Activated CD4-positive, alpha-beta T cell treated with anti-CD3 and anti-CD28 coated beads, Interleukin-2, amount 10 ng/mL, durations not matched to agents 7 days and 5 days (primary cell): ENCODE data around the gene HACD4. TPM values are rescaled to one million over a fixed set of nuclear protein-coding genes. Genes with fewer than 3 reads are reported as not detected.

Source experiments
- CTCF ChIA-PET: fragments of 350-600 bp; sonication (Branson Sonifier 250); formaldehyde crosslinking; loops from one replicate; lab custom pipeline; 2021; ENCODE audit warnings: antibody characterized with exemption; lab: Charles Lee
- POLR2A ChIA-PET: fragments of 350-600 bp; sonication (Branson Sonifier 250); formaldehyde crosslinking; loops from one replicate; lab custom pipeline; 2021; ENCODE audit warnings: antibody characterized with exemption; lab: Charles Lee
- DNase-seq: peaks from one replicate; pipeline ENCODE4 v3.0.0-alpha.2; 2020
- H3K27ac Mint-ChIP-seq: one replicate; pipeline ENCODE4 v1.8.0; 2021; ENCODE audit warnings: mild to moderate bottlenecking, moderate library complexity, mixed read lengths
- H3K27me3 Mint-ChIP-seq: one replicate; pipeline ENCODE4 v1.8.0; 2021; ENCODE audit warnings: mixed read lengths
- H3K36me3 Mint-ChIP-seq: one replicate; pipeline ENCODE4 v1.8.0; 2021; ENCODE audit warnings: low read depth, mixed read lengths
- H3K4me1 Mint-ChIP-seq: one replicate; pipeline ENCODE4 v1.8.0; 2021; ENCODE audit warnings: mixed read lengths
- H3K4me3 Mint-ChIP-seq: one replicate; pipeline ENCODE4 v1.8.0; 2021; ENCODE audit warnings: mild to moderate bottlenecking, moderate library complexity, mixed read lengths
- H3K9me3 Mint-ChIP-seq: one replicate; pipeline ENCODE4 v1.8.0; 2021; ENCODE audit warnings: mixed read lengths
- total RNA-seq, 2 experiments: library from RNA; stranded (reverse); gene quantifications; one replicate each; pipeline ENCODE4 v1.2.3, GENCODE V29; 2021

The HACD4 gene
- total RNA-seq, 2 experiments from 2014 or later = 15.0 to 17.1 TPM

- H3K27me3 Mint-ChIP-seq = no peaks in the 10 kb centered on the region
- DNase-seq = no peak
- H3K4me1 Mint-ChIP-seq = peaks cover 11% of the 10 kb centered on the region
- no peak overlapping the region for H3K4me3 Mint-ChIP-seq
- H3K9me3 Mint-ChIP-seq = no peaks in the 10 kb centered on the region
- no peaks in the 10 kb centered on the region for H3K36me3 Mint-ChIP-seq
- no peak overlapping the region for H3K27ac Mint-ChIP-seq
- ChIA-PET CTCF (no interaction called here), POLR2A (no interaction called here)
Measured at GRCh38 chr9:21042466-21042865, 11.0 kb upstream of the HACD4 start.

- peaks cover 8% of the 10 kb centered on the region for H3K4me1 Mint-ChIP-seq
- H3K9me3 Mint-ChIP-seq = no peaks in the 10 kb centered on the region
- no peak for DNase-seq
- no peaks in the 10 kb centered on the region for H3K36me3 Mint-ChIP-seq
- POLR2A ChIA-PET = no interaction called here
- peaks cover 2% of the 10 kb centered on the region for H3K27me3 Mint-ChIP-seq
- H3K4me3 Mint-ChIP-seq = no peak overlapping the region
- CTCF ChIA-PET = interaction anchor here (0.6 kb wide), 1 partner anchor 1617 kb away, joined by 4 read pairs; no protein-coding TSS in a partner anchor
- H3K27ac Mint-ChIP-seq = peak overlapping the region; percentile 82
Measured at GRCh38 chr9:21039302-21039701, 7.9 kb upstream of the HACD4 start.

- peaks cover 2% of the 10 kb centered on the region for H3K27me3 Mint-ChIP-seq
- peaks cover 7% of the 10 kb centered on the region for H3K36me3 Mint-ChIP-seq
- peaks cover 2% of the 10 kb centered on the region for H3K9me3 Mint-ChIP-seq
- no peak overlapping the region for H3K27ac Mint-ChIP-seq
- DNase-seq = no peak
- H3K4me3 Mint-ChIP-seq = no peak overlapping the region
- CTCF ChIA-PET = interaction anchor here (0.8 kb wide), 1 partner anchor 154 kb away, joined by 3 read pairs; no protein-coding TSS in a partner anchor
- POLR2A ChIA-PET = no interaction called here
- H3K4me1 Mint-ChIP-seq = peaks cover 17% of the 10 kb centered on the region
Measured at GRCh38 chr9:21037278-21037677, 5.8 kb upstream of the HACD4 start.

GRCh38 chr9:21031808-21032183, 356 bp upstream of the HACD4 start:
- Mint-ChIP-seq H3K27me3 (peaks cover 2% of the 10 kb centered on the region), H3K27ac (peak overlapping the region; percentile 89), H3K4me1 (peaks cover 18% of the 10 kb centered on the region), H3K36me3 (peaks cover 20% of the 10 kb centered on the region), H3K9me3 (peaks cover 2% of the 10 kb centered on the region), H3K4me3 (no peak overlapping the region)
- ChIA-PET CTCF (interaction anchor here (1.2 kb wide), 1 partner anchor 79 kb away, joined by 5 read pairs; no protein-coding TSS in a partner anchor), POLR2A (no interaction called here)
- no peak for DNase-seq

- H3K4me1 Mint-ChIP-seq = peaks cover 18% of the 10 kb centered on the region
- no peak overlapping the region for H3K27ac Mint-ChIP-seq
- H3K4me3 Mint-ChIP-seq = no peak overlapping the region
- no peaks in the 10 kb centered on the region for H3K27me3 Mint-ChIP-seq
- peaks cover 33% of the 10 kb centered on the region for H3K36me3 Mint-ChIP-seq
- CTCF ChIA-PET = interaction anchor here (0.5 to 1.9 kb wide), 4 partner anchors 10 to 1832 kb away, joined by 3 to 6 read pairs (median 4); no protein-coding TSS in a partner anchor
- POLR2A ChIA-PET = no interaction called here
- peak; percentile 27 for DNase-seq
- peaks cover 2% of the 10 kb centered on the region for H3K9me3 Mint-ChIP-seq
Measured at GRCh38 chr9:21030389-21031035, 928 bp downstream of the HACD4 start.

- ChIA-PET CTCF (interaction anchor here (0.6 to 1.9 kb wide), 2 partner anchors 10 to 46 kb away, joined by 3 to 6 read pairs; no protein-coding TSS in a partner anchor), POLR2A (no interaction called here)
- Mint-ChIP-seq H3K9me3 (peaks cover 2% of the 10 kb centered on the region), H3K27ac (no peak overlapping the region), H3K4me3 (no peak overlapping the region), H3K27me3 (no peaks in the 10 kb centered on the region), H3K4me1 (peaks cover 18% of the 10 kb centered on the region), H3K36me3 (peaks cover 37% of the 10 kb centered on the region)
- no peak for DNase-seq
Measured at GRCh38 chr9:21029661-21030060, 1.8 kb downstream of the HACD4 start.

GRCh38 chr9:21028466-21028865, 3.0 kb downstream of the HACD4 start:
- H3K27me3 Mint-ChIP-seq = no peaks in the 10 kb centered on the region
- no peak overlapping the region for H3K4me3 Mint-ChIP-seq
- ChIA-PET POLR2A (no interaction called here), CTCF (interaction anchor here (0.7 to 1.4 kb wide), 2 partner anchors 23 to 36 kb away, joined by 4 to 5 read pairs; no protein-coding TSS in a partner anchor)
- peaks cover 2% of the 10 kb centered on the region for H3K9me3 Mint-ChIP-seq
- peaks cover 24% of the 10 kb centered on the region for H3K4me1 Mint-ChIP-seq
- no peak for DNase-seq
- H3K27ac Mint-ChIP-seq = no peak overlapping the region
- peaks cover 47% of the 10 kb centered on the region for H3K36me3 Mint-ChIP-seq

GRCh38 chr9:21027295-21027694, 4.1 kb downstream of the HACD4 start:
- Mint-ChIP-seq H3K4me3 (no peak overlapping the region), H3K36me3 (peaks cover 46% of the 10 kb centered on the region), H3K9me3 (peaks cover 3% of the 10 kb centered on the region), H3K27ac (no peak overlapping the region), H3K4me1 (peaks cover 20% of the 10 kb centered on the region), H3K27me3 (no peaks in the 10 kb centered on the region)
- POLR2A ChIA-PET = no interaction called here
- DNase-seq = no peak
- CTCF ChIA-PET = interaction anchor here (0.6 to 1.5 kb wide), 3 partner anchors 22 to 1853 kb away, joined by 3 to 4 read pairs (median 4); no protein-coding TSS in a partner anchor

GRCh38 chr9:21023861-21024260, 7.6 kb downstream of the HACD4 start:
- DNase-seq = no peak
- ChIA-PET POLR2A (no interaction called here), CTCF (interaction anchor here (0.7 kb wide), 1 partner anchor 747 kb away, joined by 3 read pairs; no protein-coding TSS in a partner anchor)
- Mint-ChIP-seq H3K4me3 (no peak overlapping the region), H3K9me3 (peaks cover 2% of the 10 kb centered on the region), H3K27ac (no peak overlapping the region), H3K4me1 (peaks cover 14% of the 10 kb centered on the region), H3K36me3 (peaks cover 67% of the 10 kb centered on the region), H3K27me3 (no peaks in the 10 kb centered on the region)

GRCh38 chr9:21018177-21018576, 13.3 kb downstream of the HACD4 start:
- Mint-ChIP-seq H3K4me1 (peaks cover 6% of the 10 kb centered on the region), H3K36me3 (peaks cover 67% of the 10 kb centered on the region), H3K27me3 (no peaks in the 10 kb centered on the region), H3K4me3 (no peak overlapping the region), H3K27ac (no peak overlapping the region), H3K9me3 (peaks cover 5% of the 10 kb centered on the region)
- POLR2A ChIA-PET = no interaction called here
- CTCF ChIA-PET = interaction anchor here (0.5 kb wide), 1 partner anchor 359 kb away, joined by 3 read pairs; no protein-coding TSS in a partner anchor
- DNase-seq = no peak

- DNase-seq = no peak
- H3K4me1 Mint-ChIP-seq = no peaks in the 10 kb centered on the region
- ChIA-PET POLR2A (no interaction called here), CTCF (no interaction called here)
- no peak overlapping the region for H3K27ac Mint-ChIP-seq
- no peak overlapping the region for H3K4me3 Mint-ChIP-seq
- H3K36me3 Mint-ChIP-seq = peaks cover 66% of the 10 kb centered on the region
- peaks cover 3% of the 10 kb centered on the region for H3K9me3 Mint-ChIP-seq
- no peaks in the 10 kb centered on the region for H3K27me3 Mint-ChIP-seq
Measured at GRCh38 chr9:21016701-21017491, 14.5 kb downstream of the HACD4 start.

GRCh38 chr9:21015995-21016394, 15.4 kb downstream of the HACD4 start:
- ChIA-PET POLR2A (no interaction called here), CTCF (no interaction called here)
- Mint-ChIP-seq H3K36me3 (peaks cover 65% of the 10 kb centered on the region), H3K27me3 (no peaks in the 10 kb centered on the region), H3K9me3 (peaks cover 3% of the 10 kb centered on the region), H3K27ac (no peak overlapping the region), H3K4me1 (no peaks in the 10 kb centered on the region), H3K4me3 (no peak overlapping the region)
- no peak for DNase-seq
